HCT116 (cell line): ENCODE data around the gene DCBLD2. TPM values are rescaled to one million over a fixed set of nuclear protein-coding genes. Genes with fewer than 3 reads are reported as not detected.

Source experiments
- ATAC-seq: fragments of 200-7000 bp; cut with Tn5 transposase; 2 replicates; pipeline ENCODE4 v1.9.1; 2020; ENCODE audit warnings: mild to moderate bottlenecking, moderate library complexity
- BruUV-seq: library from RNA; stranded (reverse); fragments of 400-500 nt; replicated peaks from 2 replicates; lab custom pipeline; 2021; lab: Mats Ljungman, UMichigan
- CTCF ChIA-PET: fragments of 300-600 bp; sonication (Branson Sonifier 250); formaldehyde crosslinking; loops from one replicate; lab custom pipeline; 2021; ENCODE audit warnings: antibody characterized with exemption; lab: Charles Lee
- POLR2A ChIA-PET: fragments of 300-600, 350-600 bp; sonication (Branson Sonifier 250); formaldehyde crosslinking; loops from one replicate; lab custom pipeline; 2021; ENCODE audit warnings: antibody characterized with exemption; lab: Charles Lee
- RAD21 ChIA-PET, 2 experiments: fragments of 300-600 bp; sonication (Branson Sonifier 250); formaldehyde crosslinking; loops; one replicate each; lab custom pipeline; 2023; ENCODE audit warnings: low total read pairs in 2 of 2; ENCODE audit not compliant: uncharacterized antibody in 2 of 2, unreplicated experiment in 2 of 2, low non-redundant PET in 1 of 2; lab: Charles Lee
- DNase-seq: peaks from one replicate; pipeline ENCODE4 v3.0.0-alpha.2; 2010; ENCODE audit warnings: low read depth, low spot score
- H2AFZ ChIP-seq: fragments of 200-600 bp; shearing (Covaris generic), sonication (generic); 2 replicates; pipeline ENCODE4 v1.6.1; 2017; ENCODE audit warnings: low read depth, mixed run types, mixed read lengths, antibody characterized with exemption, low read length; ENCODE audit not compliant: poor library complexity, severe bottlenecking
- H3K27ac ChIP-seq: 2 replicates; pipeline ENCODE4 v1.5.1; 2012; ENCODE audit warnings: low read depth, low read length
- H3K27me3 ChIP-seq: fragments of 200-600 bp; sonication (generic); 2 replicates; pipeline ENCODE4 v1.6.1; 2016; ENCODE audit warnings: mixed run types, low read length, mixed read lengths; ENCODE audit not compliant: insufficient read depth
- H3K36me3 ChIP-seq, 2 experiments: fragments of 200-500 bp in 1 of 2; fragments of 200-600 bp in 1 of 2; sonication (Bioruptor generic) in 1 of 2; sonication (generic) in 1 of 2; 2 replicates each; pipeline versions ENCODE4 v1.5.1 to v1.6.1; 2014 to 2016; ENCODE audit warnings: low read length in 2 of 2, inconsistent platforms in 1 of 2, mixed read lengths in 1 of 2, mixed run types in 1 of 2; ENCODE audit not compliant: insufficient read depth in 2 of 2, control insufficient read depth in 1 of 2
- H3K4me1 ChIP-seq, 2 experiments: fragments of 200-600 bp in 1 of 2; sonication (generic) in 1 of 2; 2 replicates each; pipeline versions ENCODE4 v1.5.1 to v1.6.1; 2012 to 2017; ENCODE audit warnings: low read length in 2 of 2, inconsistent platforms in 1 of 2, mild to moderate bottlenecking in 1 of 2, mixed read lengths in 1 of 2, mixed run types in 1 of 2, moderate library complexity in 1 of 2; ENCODE audit not compliant: insufficient read depth in 2 of 2, control insufficient read depth in 1 of 2
- H3K4me2 ChIP-seq: fragments of 200-600 bp; sonication (generic); 2 replicates; pipeline ENCODE4 v1.6.1; 2017; ENCODE audit warnings: mixed run types, low read length, mixed read lengths
- H3K4me3 ChIP-seq, 2 experiments: fragments of 200-600 bp in 1 of 2; sonication (generic) in 1 of 2; replicated peaks in 1 of 2; 2 replicates each; pipeline ENCODE4 v1.5.1; 2011 to 2016; ENCODE audit warnings: low read length in 2 of 2, control low read depth in 1 of 2, low read depth in 1 of 2, mild to moderate bottlenecking in 1 of 2, mixed read lengths in 1 of 2, mixed run types in 1 of 2
- H3K79me2 ChIP-seq: fragments of 200-600 bp; sonication (generic); 2 replicates; pipeline ENCODE4 v1.6.1; 2017; ENCODE audit warnings: mild to moderate bottlenecking, mixed run types, low read length, moderate library complexity, mixed read lengths; ENCODE audit not compliant: insufficient read depth
- H3K9ac ChIP-seq: fragments of 200-600 bp; sonication (generic); 2 replicates; pipeline ENCODE4 v1.6.1; 2016; ENCODE audit warnings: low read length, mixed read lengths
- H3K9me2 ChIP-seq: fragments of 200-600 bp; sonication (generic), shearing (Covaris generic); 2 replicates; pipeline ENCODE4 v1.6.1; 2017; ENCODE audit warnings: mixed run types, mild to moderate bottlenecking, moderate library complexity; ENCODE audit not compliant: insufficient read depth
- H3K9me3 ChIP-seq, 2 experiments: fragments of 200-500 bp in 1 of 2; fragments of 200-600 bp in 1 of 2; sonication (Bioruptor generic) in 1 of 2; sonication (generic) in 1 of 2; 2 replicates each; pipeline ENCODE4 v1.6.1; 2014 to 2017; ENCODE audit warnings: low read length in 2 of 2, mixed read lengths in 2 of 2, inconsistent platforms in 1 of 2, low read depth in 1 of 2, mild to moderate bottlenecking in 1 of 2, mixed run types in 1 of 2, moderate library complexity in 1 of 2; ENCODE audit not compliant: control insufficient read depth in 1 of 2, insufficient read depth in 1 of 2
- H4K20me1 ChIP-seq: fragments of 200-600 bp; sonication (generic), shearing (Covaris generic); 2 replicates; pipeline ENCODE4 v1.6.1; 2017; ENCODE audit warnings: mixed run types, mild to moderate bottlenecking, moderate library complexity; ENCODE audit not compliant: insufficient read depth
- EGR1 ChIP-seq: IDR thresholded peaks from 2 replicates; pipeline ENCODE4 v1.6.1; 2012; ENCODE audit warnings: low read depth
- SIN3A ChIP-seq: IDR thresholded peaks from 2 replicates; pipeline ENCODE4 v1.6.1; 2012; ENCODE audit warnings: low read depth
- intact Hi-C: fragments of 100-400 bp; cut with micrococcal nuclease; formaldehyde crosslinking; loops from 2 replicates; pipeline ENCODE4 v1.10.0; 2022
- total RNA-seq: library from RNA; stranded (reverse); gene quantifications from one replicate; pipeline ENCODE4 v1.2.1, GENCODE V29; 2021; ENCODE audit not compliant: unreplicated experiment

DCBLD2 gene
- total RNA-seq, 1 experiment from 2014 or later = 532 TPM

GRCh38 chr3:98806521-98806920 is 95.0 kb downstream of the DCBLD2 start:
- RAD21 ChIA-PET = no interaction called here
- Histone ChIP-seq H2AFZ (no peak overlapping the region), H3K9me2 (no peaks in the 10 kb centered on the region), H3K27me3 (no peaks in the 10 kb centered on the region), H3K4me2 (no peak overlapping the region), H3K4me3 (no peak overlapping the region), H3K27ac (no peak overlapping the region), H3K79me2 (peaks cover 38% of the 10 kb centered on the region), H4K20me1 (no peaks in the 10 kb centered on the region; the same call in 1 of the 2 replicates), H3K36me3 (peaks cover 62 to 66% of the 10 kb centered on the region in 2 experiments), H3K4me1 (no peaks in the 10 kb centered on the region), H3K9ac (no peak overlapping the region), H3K9me3 (no peaks in the 10 kb centered on the region)
- BruUV-seq = no TSS peak
- DNase-seq (no peak), ATAC-seq (peak; percentile 50)
- POLR2A ChIA-PET = interaction anchor here (1.0 kb wide), 2 partner anchors 9 kb away, joined by 3 read pairs; no protein-coding TSS in a partner anchor
- no peak for TF ChIP-seq EGR1
- intact Hi-C loops = no loop called here
- CTCF ChIA-PET = interaction anchor here (1.6 kb wide), 1 partner anchor 11 kb away, joined by 5 read pairs; no protein-coding TSS in a partner anchor

DNA sequence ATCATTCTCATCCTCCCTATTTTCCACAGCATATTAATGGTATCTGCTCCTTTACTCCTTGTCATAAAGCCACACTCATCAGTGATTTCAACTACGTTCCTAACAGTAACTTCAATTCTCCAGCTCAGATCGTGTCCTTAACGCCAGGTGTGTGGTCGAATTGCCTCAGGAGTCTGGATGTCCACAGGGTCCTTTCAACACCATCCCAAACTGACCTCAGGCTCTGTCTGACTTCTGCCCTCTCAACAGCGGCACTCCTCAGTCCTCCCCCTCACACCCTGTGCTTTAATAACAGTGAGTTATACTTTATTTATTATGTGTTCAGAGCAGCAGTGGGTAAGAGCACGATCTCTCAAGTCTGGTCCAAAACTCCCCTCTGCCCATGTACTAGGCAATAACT is 95.9 kb downstream of the DCBLD2 start:
- Histone ChIP-seq H3K27ac (no peak overlapping the region), H4K20me1 (no peaks in the 10 kb centered on the region; the same call in 1 of the 2 replicates), H3K9me2 (no peaks in the 10 kb centered on the region), H3K79me2 (peaks cover 34% of the 10 kb centered on the region), H2AFZ (no peak overlapping the region), H3K4me2 (no peak overlapping the region), H3K4me1 (no peaks in the 10 kb centered on the region), H3K9me3 (no peaks in the 10 kb centered on the region), H3K27me3 (no peaks in the 10 kb centered on the region), H3K4me3 (no peak overlapping the region), H3K9ac (no peak overlapping the region), H3K36me3 (peaks cover 55 to 67% of the 10 kb centered on the region in 2 experiments)
- no peak for TF ChIP-seq SIN3A
- TF ChIP-seq EGR1 = no peak
- intact Hi-C loops = no loop called here
- no TSS peak for BruUV-seq
- RAD21 ChIA-PET = no interaction called here
- DNase-seq (no peak), ATAC-seq (no peak)
- POLR2A ChIA-PET = interaction anchor here (1.0 kb wide), 1 partner anchor 8 kb away, joined by 3 read pairs; no protein-coding TSS in a partner anchor
- CTCF ChIA-PET = interaction anchor here (1.6 kb wide), 1 partner anchor 12 kb away, joined by 5 read pairs; no protein-coding TSS in a partner anchor
